Left ventricle myocardium inferior (tissue), 1 donor: ENCODE results near the gene TBC1D32. TPM values are rescaled to one million over a fixed set of nuclear protein-coding genes. Genes with fewer than 3 reads are reported as not detected.

ENCODE experiments used
- DNase-seq: peaks from one replicate; pipeline ENCODE4 v3.0.0-alpha.2; 2020
- H3K27ac ChIP-seq: fragments of 200-600 bp; replicated peaks from 2 replicates; pipeline ENCODE4 v1.8.0; 2021
- H3K27me3 ChIP-seq: fragments of 200-600 bp; 2 replicates; pipeline ENCODE4 v1.8.0; 2021; ENCODE audit warnings: low read depth
- H3K36me3 ChIP-seq: fragments of 200-600 bp; 2 replicates; pipeline ENCODE4 v1.8.0; 2021
- H3K4me1 ChIP-seq: fragments of 200-600 bp; 2 replicates; pipeline ENCODE4 v1.8.0; 2021
- H3K4me3 ChIP-seq: fragments of 200-600 bp; 2 replicates; pipeline ENCODE4 v1.8.0; 2021; ENCODE audit warnings: mild to moderate bottlenecking, moderate library complexity
- H3K9me3 ChIP-seq: fragments of 200-600 bp; replicated peaks from 2 replicates; pipeline ENCODE4 v1.8.0; 2021
- CTCF ChIP-seq: fragments of 200-600 bp; IDR thresholded peaks from 2 replicates; pipeline ENCODE4 v1.8.0; 2021; ENCODE audit warnings: antibody characterized with exemption, mild to moderate bottlenecking, borderline replicate concordance
- intact Hi-C: fragments of 100-400 bp; cut with micrococcal nuclease; formaldehyde crosslinking; loops from one replicate; pipeline ENCODE4 v1.11.0; 2022
- total RNA-seq: library from RNA; stranded (reverse); fragmentation: NEBNext Ultra II Directional; extraction: Animal tissue kit (Norgen Biotek cat#: 25700); gene quantifications from one replicate; pipeline ENCODE4 v1.2.1, GENCODE V29; 2021
- donor health status: DM: no; HTN: yes; CAD: no; lungs with severe emphysema.

Gene TBC1D32
- total RNA-seq, 1 donor from 2014 or later = 3.5 TPM

- no peak for TF ChIP-seq CTCF
These were observed 190.8 kb downstream of the TBC1D32 start for GRCh38 chr6:121143476-121143875.

GRCh38 chr6:121142093-121142492 is 192.2 kb downstream of the TBC1D32 start:
- Histone ChIP-seq H3K9me3 (peaks cover 27% of the 10 kb centered on the region), H3K27ac (no peak overlapping the region), H3K27me3 (no peaks in the 10 kb centered on the region), H3K4me1 (no peaks in the 10 kb centered on the region), H3K4me3 (no peak overlapping the region), H3K36me3 (no peaks in the 10 kb centered on the region)
- intact Hi-C loops = no loop called here
- no peak for TF ChIP-seq CTCF
- no peak for DNase-seq

More at GRCh38 chr6:121143476-121143875, 190.8 kb downstream of the TBC1D32 start:
- no peak for DNase-seq
- H3K4me1 ChIP-seq = no peaks in the 10 kb centered on the region
- no peaks in the 10 kb centered on the region for H3K36me3 ChIP-seq
- H3K27ac ChIP-seq = no peak overlapping the region
- H3K9me3 ChIP-seq = peaks cover 36% of the 10 kb centered on the region
- H3K27me3 ChIP-seq = no peaks in the 10 kb centered on the region
- H3K4me3 ChIP-seq = no peak overlapping the region
- intact Hi-C loops = no loop called here

GRCh38 chr6:121135425-121135824 is 198.9 kb downstream of the TBC1D32 start:
- H3K27ac ChIP-seq = no peak overlapping the region
- H3K36me3 ChIP-seq = no peaks in the 10 kb centered on the region
- intact Hi-C loops = no loop called here
- no peaks in the 10 kb centered on the region for H3K27me3 ChIP-seq
- H3K4me3 ChIP-seq = no peak overlapping the region
- no peak for TF ChIP-seq CTCF
- H3K4me1 ChIP-seq = no peaks in the 10 kb centered on the region
- H3K9me3 ChIP-seq = no peaks in the 10 kb centered on the region
- no peak for DNase-seq

GRCh38 chr6:121134922-121135321 is 199.4 kb downstream of the TBC1D32 start:
- no peak overlapping the region for H3K27ac ChIP-seq
- intact Hi-C loops = no loop called here
- H3K36me3 ChIP-seq = no peaks in the 10 kb centered on the region
- H3K4me1 ChIP-seq = no peaks in the 10 kb centered on the region
- DNase-seq = no peak
- H3K27me3 ChIP-seq = no peaks in the 10 kb centered on the region
- H3K4me3 ChIP-seq = no peak overlapping the region
- TF ChIP-seq CTCF = no peak
- no peaks in the 10 kb centered on the region for H3K9me3 ChIP-seq

GRCh38 chr6:121124600-121124999 is 209.7 kb downstream of the TBC1D32 start:
- Histone ChIP-seq H3K4me3 (no peak overlapping the region), H3K4me1 (no peaks in the 10 kb centered on the region), H3K36me3 (peaks cover 45% of the 10 kb centered on the region), H3K27ac (no peak overlapping the region), H3K9me3 (peaks cover 31% of the 10 kb centered on the region), H3K27me3 (no peaks in the 10 kb centered on the region)
- intact Hi-C loops = no loop called here
- no peak for DNase-seq
- TF ChIP-seq CTCF = no peak

- no peaks in the 10 kb centered on the region for H3K9me3 ChIP-seq
- no peaks in the 10 kb centered on the region for H3K27me3 ChIP-seq
- no peak overlapping the region for H3K4me3 ChIP-seq
- no peaks in the 10 kb centered on the region for H3K36me3 ChIP-seq
- no peak overlapping the region for H3K27ac ChIP-seq
- DNase-seq = no peak
- intact Hi-C loops = no loop called here
- no peaks in the 10 kb centered on the region for H3K4me1 ChIP-seq
- no peak for TF ChIP-seq CTCF
These were observed 221.9 kb downstream of the TBC1D32 start for GRCh38 chr6:121112356-121112755.
